ENCODE measurements around the gene PLA2G5. TPM values are rescaled to one million over a fixed set of nuclear protein-coding genes. Genes with fewer than 3 reads are reported as not detected.
"Not testable (repeated sequence)": the region's sequence is repeated elsewhere in the genome, so short reads cannot be mapped to it uniquely, and the experiment has no call there.

PLA2G5 gene
- total RNA-seq, 3 donors from 2014 or later (not counting 1 experiment from before 2014, with no cell fraction given), result not detected

GRCh38 chr1:20126041-20126805, 56.2 kb downstream of the PLA2G5 start:
- Mint-ChIP-seq H3K4me3 (no peak overlapping the region), H3K4me1 (no peaks in the 10 kb centered on the region), H3K9me3 (no peaks in the 10 kb centered on the region), H3K27me3 (ENCODE audit: low read depth in 2 of 2) (peaks cover 9% of the 10 kb centered on the region in 2 donors), H3K27ac (no peak overlapping the region), H3K36me3 (no peaks in the 10 kb centered on the region)
- Histone ChIP-seq H3K36me3 (ENCODE audit: control insufficient read depth, insufficient read depth, low read length) (no peaks in the 10 kb centered on the region), H3K27me3 (ENCODE audit: control insufficient read depth, insufficient read depth, low read length) (no peaks in the 10 kb centered on the region), H3K9me3 (ENCODE audit: control insufficient read depth, insufficient read depth, low read length) (no peaks in the 10 kb centered on the region), H3K4me1 (ENCODE audit: control insufficient read depth, insufficient read depth, low read length) (no peaks in the 10 kb centered on the region), H3K27ac (ENCODE audit: low read length) (no peak overlapping the region), H3K4me3 (ENCODE audit: low read length) (no peak overlapping the region)
- intact Hi-C loops (cut with micrococcal nuclease), result no loop called here
- DNase-seq (no peak), ATAC-seq (no peak)
- no peak for TF ChIP-seq CTCF (IDR thresholded peaks at IDR 0.05)
- 75% methylated on average over 9 of the region's 9 CpGs for WGBS (ENCODE audit: insufficient coverage)

DNA sequence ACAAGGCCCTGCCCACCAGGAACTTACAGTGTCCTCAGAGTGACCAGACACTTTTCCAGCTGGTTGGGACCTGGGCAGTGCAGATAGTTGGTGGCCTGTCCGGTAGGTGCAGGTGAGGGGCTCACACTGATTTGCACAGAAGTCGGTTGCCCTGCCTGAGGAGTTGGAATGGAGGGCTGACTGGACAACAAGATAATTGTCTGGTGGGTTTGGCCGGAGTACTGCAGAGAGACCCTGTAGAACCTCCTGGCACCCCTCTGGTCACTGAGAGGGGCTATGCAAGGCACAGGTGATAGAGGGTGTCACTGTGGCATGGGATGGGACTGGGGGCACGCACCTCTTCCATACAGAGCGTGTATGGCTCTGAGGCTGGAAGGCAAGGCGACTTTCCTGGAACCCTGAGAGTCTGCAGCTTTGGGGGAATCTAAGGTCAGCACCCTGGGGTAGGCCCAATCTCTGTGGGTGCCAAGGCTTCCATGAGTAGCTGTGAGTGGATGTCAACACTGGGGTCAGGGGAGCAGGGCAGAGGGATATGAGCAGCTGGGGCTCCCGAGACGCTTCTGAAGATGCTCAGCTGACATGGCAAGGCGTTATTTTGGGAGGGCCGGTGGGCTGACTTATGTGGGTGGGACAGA, 56.9 kb downstream of the PLA2G5 start:
- DNase-seq (no peak), ATAC-seq (no peak)
- Mint-ChIP-seq H3K4me1 (no peaks in the 10 kb centered on the region), H3K36me3 (no peaks in the 10 kb centered on the region), H3K27me3 (ENCODE audit: low read depth in 2 of 2) (peaks cover 7 to 9% of the 10 kb centered on the region in 2 donors), H3K9me3 (no peaks in the 10 kb centered on the region), H3K4me3 (no peak overlapping the region), H3K27ac (no peak overlapping the region)
- H3K27me3 ChIP-seq (ENCODE audit: control insufficient read depth, insufficient read depth, low read length), result no peaks in the 10 kb centered on the region
- TF ChIP-seq CTCF (IDR thresholded peaks at IDR 0.05), result no peak
- WGBS (ENCODE audit: insufficient coverage), result 91% methylated on average over 10 of the region's 10 CpGs
- intact Hi-C loops (cut with micrococcal nuclease), result no loop called here
- H3K4me1 ChIP-seq (ENCODE audit: control insufficient read depth, insufficient read depth, low read length), result no peaks in the 10 kb centered on the region
- H3K9me3 ChIP-seq (ENCODE audit: control insufficient read depth, insufficient read depth, low read length), result no peaks in the 10 kb centered on the region
- H3K36me3 ChIP-seq (ENCODE audit: control insufficient read depth, insufficient read depth, low read length), result no peaks in the 10 kb centered on the region
- H3K4me3 ChIP-seq (ENCODE audit: low read length), result no peak overlapping the region
- no peak overlapping the region for H3K27ac ChIP-seq (ENCODE audit: low read length)

DNA sequence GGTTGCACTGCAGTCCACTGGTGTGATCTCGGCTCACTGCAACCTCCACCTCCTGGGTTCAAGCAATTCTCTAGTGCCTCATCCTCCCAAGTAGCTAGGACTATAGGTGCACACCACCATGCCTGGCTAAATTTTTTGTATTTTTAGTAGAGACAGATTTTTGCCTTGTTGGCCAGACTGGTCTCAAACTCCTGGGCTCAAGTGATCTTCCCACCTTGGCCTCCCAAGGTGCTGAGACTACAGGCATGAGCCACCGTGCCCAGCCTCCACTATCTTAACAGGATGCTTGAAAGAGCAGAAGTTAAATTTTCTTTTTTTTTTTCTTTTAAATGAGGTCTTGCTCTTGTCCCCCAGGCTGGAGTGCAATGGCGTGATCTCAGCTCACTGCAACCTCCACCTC, 60.5 kb downstream of the PLA2G5 start:
- H3K4me1 ChIP-seq (ENCODE audit: control insufficient read depth, insufficient read depth, low read length); intact Hi-C loops (cut with micrococcal nuclease); H3K27ac Mint-ChIP-seq; H3K36me3 ChIP-seq (ENCODE audit: control insufficient read depth, insufficient read depth, low read length); H3K36me3 Mint-ChIP-seq; H3K9me3 ChIP-seq (ENCODE audit: control insufficient read depth, insufficient read depth, low read length); H3K27me3 ChIP-seq (ENCODE audit: control insufficient read depth, insufficient read depth, low read length); H3K9me3 Mint-ChIP-seq; H3K4me3 ChIP-seq (ENCODE audit: low read length); ATAC-seq; H3K27ac ChIP-seq (ENCODE audit: low read length); H3K4me1 Mint-ChIP-seq; H3K4me3 Mint-ChIP-seq; DNase-seq: not testable (repeated sequence)
- H3K27me3 Mint-ChIP-seq (ENCODE audit: low read depth in 2 of 2), result peaks cover 7 to 16% of the 10 kb centered on the region in 2 donors
- 100% methylated on average over 2 of the region's 3 CpGs for WGBS (ENCODE audit: insufficient coverage)

DNA sequence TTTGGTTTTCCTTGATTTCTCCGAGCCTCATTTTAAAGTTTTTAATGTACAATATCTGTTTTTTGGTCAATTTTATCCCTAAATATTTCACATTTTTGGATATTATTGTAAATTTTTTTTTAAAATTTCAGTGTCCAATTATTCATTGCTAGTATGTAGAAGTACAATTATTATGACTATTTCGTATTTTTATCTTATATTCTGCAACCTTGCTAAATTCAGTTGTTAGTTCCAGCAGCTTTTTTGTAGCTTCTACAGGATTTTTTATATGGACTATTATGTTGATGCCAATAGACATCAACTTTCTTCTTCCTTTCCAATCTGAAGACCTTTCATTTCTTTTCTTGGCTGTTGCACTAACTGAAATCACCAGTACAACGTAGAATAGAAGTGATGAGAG, 65.0 kb downstream of the PLA2G5 start:
- Mint-ChIP-seq H3K27me3 (ENCODE audit: low read depth in 2 of 2) (peaks cover 9 to 22% of the 10 kb centered on the region in 2 donors), H3K9me3 (no peaks in the 10 kb centered on the region), H3K4me3 (no peak overlapping the region), H3K36me3 (no peaks in the 10 kb centered on the region), H3K4me1 (no peaks in the 10 kb centered on the region), H3K27ac (no peak overlapping the region)
- Histone ChIP-seq H3K27ac (ENCODE audit: low read length) (no peak overlapping the region), H3K36me3 (ENCODE audit: control insufficient read depth, insufficient read depth, low read length) (no peaks in the 10 kb centered on the region), H3K27me3 (ENCODE audit: control insufficient read depth, insufficient read depth, low read length) (peaks cover 2% of the 10 kb centered on the region), H3K4me1 (ENCODE audit: control insufficient read depth, insufficient read depth, low read length) (no peaks in the 10 kb centered on the region), H3K9me3 (ENCODE audit: control insufficient read depth, insufficient read depth, low read length) (no peaks in the 10 kb centered on the region), H3K4me3 (ENCODE audit: low read length) (no peak overlapping the region)
- intact Hi-C loops (cut with micrococcal nuclease), result no loop called here
- no peak for TF ChIP-seq CTCF (IDR thresholded peaks at IDR 0.05)
- no peak for DNase-seq
- 93% methylated on average over 1 of the region's 3 CpGs for WGBS (ENCODE audit: insufficient coverage)
- ATAC-seq, result no peak

Data from natural killer cell (primary cell).